Ovary (tissue), 3 donors: ENCODE data around the gene OR10G7.

Experiments
- EP300 ChIP-seq: sonication (generic); formaldehyde crosslinking; IDR thresholded peaks from one replicate; pipeline ENCODE4 v1.6.1; 2017; ENCODE audit warnings: antibody characterized with exemption
- POLR2A ChIP-seq: fragments of 450-650 bp; IDR thresholded peaks from one replicate; pipeline ENCODE4 v1.6.1; 2017; ENCODE audit warnings: antibody characterized with exemption, mild to moderate bottlenecking, moderate library complexity
- TF ChIP-seq, protein P1 (sequence below), 3 donors: fragments of 450-650 bp in 2 of 3; fragments of 200-600 bp in 1 of 3; IDR thresholded peaks; one replicate each; pipeline versions ENCODE4 v1.5.1 to v1.8.0; 2016 to 2022; ENCODE audit warnings: antibody characterized with exemption in 3 of 3, mild to moderate bottlenecking in 1 of 3
- donor health status: DM: no; HTN: no; CAD: no.

DNA sequence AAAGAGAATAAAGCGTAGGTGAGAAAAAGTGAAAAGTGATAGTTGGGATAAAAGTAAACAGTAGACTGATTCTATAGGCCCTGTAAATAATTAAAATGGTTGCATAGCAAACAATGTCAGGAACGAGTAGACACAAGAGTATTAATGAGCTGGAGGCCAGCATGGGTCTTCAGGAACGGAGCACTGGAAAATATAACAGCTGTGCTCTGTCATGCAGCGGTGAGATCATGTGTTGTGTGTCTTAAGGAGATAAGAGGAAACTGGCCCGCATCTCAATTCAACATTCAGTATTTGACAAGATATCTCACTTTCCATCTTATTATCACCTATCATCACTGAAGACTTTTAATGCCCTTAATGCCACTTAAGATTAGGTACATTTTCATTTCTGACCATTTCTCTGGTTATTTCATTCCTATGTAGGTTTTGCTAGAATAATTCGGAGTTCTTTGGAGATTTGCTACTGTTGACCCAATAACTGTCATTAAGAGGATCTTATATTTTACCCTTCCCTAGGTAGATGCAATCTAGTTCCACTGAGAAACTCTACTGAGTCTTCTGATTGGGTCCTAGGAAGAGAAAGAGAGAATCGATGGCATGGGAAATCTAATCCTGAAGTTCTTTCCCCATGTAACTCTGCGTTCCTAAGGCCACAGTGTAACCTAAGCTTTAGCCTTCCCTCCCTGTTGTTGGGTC, 38.7 kb upstream of the OR10G7 start:
- TF ChIP-seq, protein P1, sequence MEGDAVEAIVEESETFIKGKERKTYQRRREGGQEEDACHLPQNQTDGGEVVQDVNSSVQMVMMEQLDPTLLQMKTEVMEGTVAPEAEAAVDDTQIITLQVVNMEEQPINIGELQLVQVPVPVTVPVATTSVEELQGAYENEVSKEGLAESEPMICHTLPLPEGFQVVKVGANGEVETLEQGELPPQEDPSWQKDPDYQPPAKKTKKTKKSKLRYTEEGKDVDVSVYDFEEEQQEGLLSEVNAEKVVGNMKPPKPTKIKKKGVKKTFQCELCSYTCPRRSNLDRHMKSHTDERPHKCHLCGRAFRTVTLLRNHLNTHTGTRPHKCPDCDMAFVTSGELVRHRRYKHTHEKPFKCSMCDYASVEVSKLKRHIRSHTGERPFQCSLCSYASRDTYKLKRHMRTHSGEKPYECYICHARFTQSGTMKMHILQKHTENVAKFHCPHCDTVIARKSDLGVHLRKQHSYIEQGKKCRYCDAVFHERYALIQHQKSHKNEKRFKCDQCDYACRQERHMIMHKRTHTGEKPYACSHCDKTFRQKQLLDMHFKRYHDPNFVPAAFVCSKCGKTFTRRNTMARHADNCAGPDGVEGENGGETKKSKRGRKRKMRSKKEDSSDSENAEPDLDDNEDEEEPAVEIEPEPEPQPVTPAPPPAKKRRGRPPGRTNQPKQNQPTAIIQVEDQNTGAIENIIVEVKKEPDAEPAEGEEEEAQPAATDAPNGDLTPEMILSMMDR (IDR thresholded peaks at IDR 0.05), result no peak
- TF ChIP-seq EP300 (no peak), POLR2A (no peak)
